GM12873 (cell line): Measurements from ENCODE around the gene MYCL.

Experiments used
- TF ChIP-seq, protein P1 (sequence below): IDR thresholded peaks from 2 replicates; pipeline ENCODE4 v1.5.1; 2012; ENCODE audit warnings: low read depth, mild to moderate bottlenecking, moderate library complexity, low read length, control low read depth; ENCODE audit not compliant: insufficient read depth; ENCODE audit errors: missing control alignments

Gene MYCL

DNA sequence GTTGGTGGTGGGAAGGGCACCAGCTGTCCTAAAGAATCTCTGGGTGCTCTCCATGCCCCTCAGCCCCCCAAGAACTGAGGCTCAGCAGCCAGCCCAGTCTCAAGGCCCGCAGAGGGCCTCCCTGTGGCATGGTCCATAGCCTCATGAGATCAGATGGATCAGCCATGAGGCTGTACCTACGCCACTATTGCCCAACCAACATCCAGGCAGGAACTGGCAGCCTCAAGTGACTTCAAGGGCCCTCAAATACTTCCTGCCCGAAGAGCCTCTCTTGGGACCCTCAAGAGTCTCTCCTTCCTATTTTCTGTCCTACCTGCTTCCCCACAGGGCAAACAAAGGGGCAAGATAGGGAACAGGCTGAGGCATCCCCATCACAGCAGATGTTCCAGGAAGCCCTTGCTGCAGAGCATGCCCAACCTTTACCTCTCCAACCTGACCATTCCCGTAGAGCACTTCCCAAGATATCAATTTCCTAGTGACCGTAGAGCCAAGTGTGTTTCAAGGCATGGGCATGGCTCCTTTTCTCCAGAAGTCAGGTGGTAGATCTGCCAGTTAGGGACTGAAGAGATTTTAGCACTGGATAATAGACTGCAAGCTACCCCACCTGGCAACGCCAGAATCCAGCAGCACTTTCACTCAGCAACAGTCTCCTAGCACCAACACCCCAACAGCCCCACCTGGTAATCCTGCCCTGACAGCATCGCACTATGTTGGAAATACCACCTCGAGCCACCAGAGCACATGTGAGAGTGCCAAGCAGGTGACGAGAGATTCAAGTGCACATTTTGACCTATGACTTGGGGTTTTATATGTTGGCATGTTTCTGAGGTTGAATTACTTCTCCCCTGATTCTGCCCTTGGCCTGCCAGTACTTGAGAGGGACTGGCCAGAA, 39.5 kb upstream of the MYCL start:
- TF ChIP-seq, protein P1, sequence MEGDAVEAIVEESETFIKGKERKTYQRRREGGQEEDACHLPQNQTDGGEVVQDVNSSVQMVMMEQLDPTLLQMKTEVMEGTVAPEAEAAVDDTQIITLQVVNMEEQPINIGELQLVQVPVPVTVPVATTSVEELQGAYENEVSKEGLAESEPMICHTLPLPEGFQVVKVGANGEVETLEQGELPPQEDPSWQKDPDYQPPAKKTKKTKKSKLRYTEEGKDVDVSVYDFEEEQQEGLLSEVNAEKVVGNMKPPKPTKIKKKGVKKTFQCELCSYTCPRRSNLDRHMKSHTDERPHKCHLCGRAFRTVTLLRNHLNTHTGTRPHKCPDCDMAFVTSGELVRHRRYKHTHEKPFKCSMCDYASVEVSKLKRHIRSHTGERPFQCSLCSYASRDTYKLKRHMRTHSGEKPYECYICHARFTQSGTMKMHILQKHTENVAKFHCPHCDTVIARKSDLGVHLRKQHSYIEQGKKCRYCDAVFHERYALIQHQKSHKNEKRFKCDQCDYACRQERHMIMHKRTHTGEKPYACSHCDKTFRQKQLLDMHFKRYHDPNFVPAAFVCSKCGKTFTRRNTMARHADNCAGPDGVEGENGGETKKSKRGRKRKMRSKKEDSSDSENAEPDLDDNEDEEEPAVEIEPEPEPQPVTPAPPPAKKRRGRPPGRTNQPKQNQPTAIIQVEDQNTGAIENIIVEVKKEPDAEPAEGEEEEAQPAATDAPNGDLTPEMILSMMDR = no peak

DNA sequence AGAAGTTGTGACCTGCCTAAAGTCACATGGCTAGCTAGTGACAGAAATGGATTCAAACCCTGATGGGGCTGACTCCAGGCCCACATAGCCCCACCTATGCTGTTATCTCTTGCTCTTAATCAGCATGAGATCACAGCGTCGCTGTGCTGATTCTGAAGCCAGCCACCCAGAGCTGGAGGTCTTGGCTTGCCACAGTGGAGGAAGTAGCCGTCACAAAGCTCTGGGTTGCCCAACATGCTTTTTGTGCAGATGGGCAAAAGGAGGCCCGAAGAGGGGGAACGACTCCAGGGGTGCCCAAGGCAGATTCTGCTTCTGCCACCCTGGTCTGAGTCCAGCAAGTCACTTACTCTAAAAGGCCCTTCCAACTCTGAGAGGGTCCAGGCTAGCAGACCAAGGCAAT, 38.5 kb upstream of the MYCL start:
- TF ChIP-seq, protein P1 = no peak

DNA sequence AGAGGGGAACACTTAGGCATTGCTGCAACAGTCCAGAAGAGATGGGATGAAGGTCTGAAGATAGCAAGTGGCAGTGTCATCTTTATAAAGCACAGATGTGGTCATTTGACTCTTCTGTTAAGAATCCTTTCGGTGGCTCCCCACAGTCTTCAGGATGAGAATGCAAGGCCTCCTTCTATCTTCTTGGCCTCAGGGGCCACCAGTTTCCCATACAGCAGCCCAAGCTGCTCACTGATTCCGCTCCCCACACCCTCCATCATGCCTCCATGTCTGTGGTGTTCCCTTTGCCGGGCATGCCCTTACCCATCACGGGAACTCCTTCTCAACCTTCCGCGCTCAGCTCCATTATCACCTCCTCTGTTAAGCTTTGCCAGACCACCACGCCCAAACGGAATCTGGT, 37.1 kb upstream of the MYCL start:
- TF ChIP-seq, protein P1 = no peak

DNA sequence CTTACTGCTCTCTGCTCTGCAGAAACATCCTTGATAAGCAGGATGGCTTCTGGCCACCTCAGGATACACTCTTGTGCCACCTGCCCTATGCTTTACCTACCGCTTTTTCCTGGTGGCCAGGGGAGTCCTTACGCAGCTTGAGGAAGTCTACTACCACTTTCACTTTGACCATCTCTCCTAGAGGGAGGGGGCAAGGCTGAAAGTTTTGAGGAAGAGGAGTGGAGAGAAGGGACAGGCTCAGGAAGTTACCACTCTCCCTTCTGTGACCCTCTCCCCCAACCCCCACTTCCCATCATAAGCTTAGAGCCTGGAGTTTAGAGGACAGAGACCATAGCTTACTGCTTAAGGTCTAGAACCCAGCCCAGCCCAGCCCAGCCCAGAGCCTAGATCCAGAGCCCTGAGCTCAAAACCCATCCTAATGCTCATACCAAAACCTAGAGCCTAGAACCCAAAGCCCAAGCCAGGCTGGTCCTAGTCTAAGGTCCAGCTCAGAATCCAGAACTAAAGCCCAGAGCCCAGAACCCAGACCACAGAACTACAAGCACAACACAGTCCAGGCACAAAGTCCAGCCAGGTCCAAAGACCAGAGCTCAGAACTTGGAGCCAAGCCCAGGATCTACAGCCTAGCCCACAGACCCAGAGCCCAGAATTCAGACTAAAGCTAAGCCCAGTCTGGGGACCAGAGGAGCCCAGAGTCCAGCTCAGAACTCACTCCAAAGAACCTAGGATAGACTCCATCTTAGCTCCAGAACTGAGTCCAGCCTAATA, 35.2 kb upstream of the MYCL start:
- TF ChIP-seq, protein P1 = no peak

DNA sequence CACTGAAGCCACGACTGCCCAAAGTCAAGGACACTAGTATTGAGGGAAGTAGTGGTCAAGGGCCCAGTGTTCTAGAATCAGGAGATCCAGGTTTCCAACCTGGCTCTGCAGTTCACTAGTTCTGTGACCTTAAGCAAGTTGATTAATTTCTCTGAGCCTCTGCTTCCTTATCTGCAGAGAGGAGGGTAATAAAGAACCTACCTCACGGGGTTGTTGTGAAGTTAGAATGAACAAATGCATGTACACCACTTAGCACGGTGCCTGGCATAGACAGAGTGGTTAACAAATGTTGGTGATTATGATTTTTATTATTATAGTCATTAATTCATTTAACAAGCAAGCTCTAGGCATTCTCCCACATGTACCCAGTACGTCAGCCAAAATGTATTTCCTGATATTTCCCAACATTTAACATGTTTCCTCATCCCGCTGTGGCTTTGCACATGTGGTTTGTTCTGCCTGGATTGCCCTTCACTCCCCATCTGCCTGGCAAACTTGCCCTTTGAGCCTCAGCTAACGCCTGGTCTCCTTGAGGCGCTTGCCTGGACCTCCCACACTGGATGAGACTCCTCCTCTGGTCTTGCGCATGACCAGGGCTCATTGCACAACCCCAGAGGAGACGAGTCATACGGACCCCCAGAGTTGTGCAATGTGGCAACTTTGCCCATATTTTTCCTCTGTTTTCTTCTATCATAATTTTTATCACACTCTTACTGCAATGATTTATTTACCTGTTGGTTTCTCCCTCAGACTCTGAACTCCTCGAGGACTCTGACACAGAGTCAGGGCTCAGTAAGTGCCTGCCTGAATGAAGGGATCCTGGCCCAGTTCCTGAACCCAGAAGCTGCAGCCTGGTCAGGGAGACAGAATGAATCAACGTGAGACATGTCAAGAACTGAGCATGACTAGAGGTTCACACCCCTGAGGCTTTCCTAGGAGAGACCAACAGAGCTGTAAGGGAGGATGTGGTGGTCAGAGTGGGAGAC, 32.5 kb upstream of the MYCL start:
- TF ChIP-seq, protein P1 = no peak

DNA sequence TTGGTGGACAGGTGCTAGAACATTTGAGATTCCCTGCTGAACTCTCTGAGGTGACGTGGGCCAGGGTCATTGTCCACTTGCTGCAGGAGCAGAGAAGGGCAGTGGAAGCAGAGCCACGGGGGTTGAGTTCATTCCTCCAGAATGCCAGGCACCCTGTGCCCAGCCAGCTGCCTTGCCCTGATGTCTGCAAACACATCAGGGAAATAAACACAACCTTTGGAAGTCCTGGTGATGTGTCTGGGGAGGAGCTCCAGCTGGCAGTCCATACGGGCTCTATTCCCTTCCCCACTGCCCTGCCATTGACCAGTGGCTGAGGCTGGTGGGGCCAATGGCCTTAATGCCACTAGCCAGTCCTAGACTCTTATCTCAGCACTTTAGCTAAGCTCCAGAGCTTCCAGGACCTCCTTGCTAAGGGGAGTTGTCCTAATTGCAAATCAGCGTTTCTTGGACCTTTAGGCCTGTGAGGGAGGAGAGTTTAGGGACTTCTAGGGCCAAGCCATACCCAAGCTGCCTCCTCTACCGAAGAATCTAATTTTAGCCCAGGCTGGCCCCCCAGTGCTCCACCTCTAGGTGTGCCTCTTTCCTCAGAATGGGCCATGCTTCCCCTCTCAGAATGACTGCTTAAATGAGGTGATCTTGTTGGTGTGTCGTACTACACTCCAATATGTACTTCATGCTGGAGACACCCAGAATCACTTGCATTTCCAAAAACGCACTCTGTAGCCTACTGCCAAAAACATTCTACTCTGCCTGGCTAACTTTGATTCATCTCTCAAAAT, 27.3 kb upstream of the MYCL start:
- TF ChIP-seq, protein P1 = no peak
